ENCODE results near the gene CRBN. TPM values are rescaled to one million over a fixed set of nuclear protein-coding genes. Genes with fewer than 3 reads are reported as not detected.

Gene CRBN
- total RNA-seq, 1 donor from 2014 or later, result 56.0 TPM

- H3K36me3 ChIP-seq, result no peaks in the 10 kb centered on the region
- no peak overlapping the region for H3K4me3 ChIP-seq
- no peaks in the 10 kb centered on the region for H3K4me1 ChIP-seq
- intact Hi-C loops (cut with DNase I), result no loop called here
- ATAC-seq (no peak), DNase-seq (no peak)
- TF ChIP-seq CTCF (IDR thresholded peaks at IDR 0.05), result no peak
- no peaks in the 10 kb centered on the region for H3K27me3 ChIP-seq
- H3K9me3 ChIP-seq, result peaks cover 6% of the 10 kb centered on the region
- H3K27ac ChIP-seq, result no peak overlapping the region
Observed at GRCh38 chr3:3189102-3189727, 9.7 kb upstream of the CRBN start.

GRCh38 chr3:3184876-3185275 is 5.4 kb upstream of the CRBN start:
- no peak for TF ChIP-seq CTCF (IDR thresholded peaks at IDR 0.05)
- Histone ChIP-seq H3K4me1 (no peaks in the 10 kb centered on the region), H3K4me3 (no peak overlapping the region), H3K36me3 (no peaks in the 10 kb centered on the region), H3K27me3 (no peaks in the 10 kb centered on the region), H3K9me3 (peaks cover 6% of the 10 kb centered on the region), H3K27ac (no peak overlapping the region)
- intact Hi-C loops (cut with DNase I), result no loop called here
- DNase-seq (no peak), ATAC-seq (no peak)

- TF ChIP-seq CTCF (IDR thresholded peaks at IDR 0.05), result no peak
Observed at GRCh38 chr3:3180456-3180855, 965 bp upstream of the CRBN start.

GRCh38 chr3:3178498-3179328 is 778 bp downstream of the CRBN start:
- TF ChIP-seq CTCF (IDR thresholded peaks at IDR 0.05), result no peak
- DNase-seq (no peak), ATAC-seq (no peak)
- H3K27me3 ChIP-seq, result no peaks in the 10 kb centered on the region
- H3K4me1 ChIP-seq, result peaks cover 28% of the 10 kb centered on the region
- H3K4me3 ChIP-seq, result peak overlapping the region; percentile 97
- H3K36me3 ChIP-seq, result peaks cover 18% of the 10 kb centered on the region
- peak overlapping the region; percentile 89 for H3K27ac ChIP-seq
- no peaks in the 10 kb centered on the region for H3K9me3 ChIP-seq
- intact Hi-C loops (cut with DNase I), result no loop called here

More at GRCh38 chr3:3180456-3180855, 965 bp upstream of the CRBN start:
- Histone ChIP-seq H3K36me3 (peaks cover under 1% of the 10 kb centered on the region), H3K9me3 (no peaks in the 10 kb centered on the region), H3K4me3 (no peak overlapping the region), H3K27me3 (no peaks in the 10 kb centered on the region), H3K4me1 (peaks cover 20% of the 10 kb centered on the region), H3K27ac (no peak overlapping the region)
- DNase-seq (no peak), ATAC-seq (no peak)
- intact Hi-C loops (cut with DNase I), result no loop called here

- Histone ChIP-seq H3K4me3 (peak overlapping the region; percentile 97), H3K27me3 (no peaks in the 10 kb centered on the region), H3K9me3 (no peaks in the 10 kb centered on the region), H3K4me1 (peaks cover 28% of the 10 kb centered on the region), H3K27ac (no peak overlapping the region), H3K36me3 (peaks cover 25% of the 10 kb centered on the region)
- ATAC-seq (no peak), DNase-seq (no peak)
- intact Hi-C loops (cut with DNase I), result no loop called here
- TF ChIP-seq CTCF (IDR thresholded peaks at IDR 0.05), result no peak
Observed at GRCh38 chr3:3177861-3178497, 1.5 kb downstream of the CRBN start.
